Uterus (tissue), 4 donors: ENCODE measurements around the gene CLSTN1. TPM values are rescaled to one million over a fixed set of nuclear protein-coding genes. Genes with fewer than 3 reads are reported as not detected.

Experiments
- DNase-seq, 2 donors: peaks; one replicate each; pipeline ENCODE4 v3.0.0-alpha.2; 2019 to 2020
- H3K27ac ChIP-seq, 2 donors: fragments of 200-600 bp; sonication (generic); 1 replicate in 1 of 2; 2 replicates in 1 of 2; pipeline ENCODE4 v1.5.1; 2016 to 2018
- H3K27me3 ChIP-seq, 2 donors: fragments of 200-600 bp; sonication (generic); one replicate each; pipeline ENCODE4 v1.5.1; 2018 to 2019; ENCODE audit warnings: control low read depth in 1 of 2
- H3K36me3 ChIP-seq, 2 donors: fragments of 200-600 bp; sonication (generic); one replicate each; pipeline ENCODE4 v1.5.1; 2019; ENCODE audit warnings: control low read depth in 1 of 2
- H3K4me1 ChIP-seq, 2 donors: fragments of 200-600 bp; sonication (generic); one replicate each; pipeline ENCODE4 v1.5.1; 2018 to 2019; ENCODE audit warnings: control low read depth in 1 of 2
- H3K4me3 ChIP-seq, 2 donors: fragments of 200-600 bp; sonication (generic); 1 replicate in 1 of 2; 2 replicates in 1 of 2; pipeline ENCODE4 v1.5.1; 2018 to 2019; ENCODE audit warnings: mild to moderate bottlenecking in 1 of 2
- H3K9me3 ChIP-seq, 2 donors: fragments of 200-600 bp; sonication (generic); one replicate each; pipeline ENCODE4 v1.5.1; 2019; ENCODE audit warnings: control low read depth in 1 of 2
- CTCF ChIP-seq, 4 experiments: fragments of 200-600 bp in 2 of 4; fragments of 450-650 bp in 2 of 4; sonication (generic) in 2 of 4; IDR thresholded peaks; one replicate each; pipeline ENCODE4 v1.5.1; 2016 to 2019; ENCODE audit warnings: antibody characterized with exemption in 4 of 4, mild to moderate bottlenecking in 2 of 4, moderate library complexity in 1 of 4
- POLR2A ChIP-seq, 2 donors: fragments of 450-650 bp; IDR thresholded peaks; one replicate each; pipeline ENCODE4 v1.6.1; 2016; ENCODE audit warnings: antibody characterized with exemption in 2 of 2, mild to moderate bottlenecking in 1 of 2, moderate library complexity in 1 of 2
- intact Hi-C: fragments of 100-400 bp; cut with DNase I; formaldehyde crosslinking; loops from one replicate; pipeline ENCODE4 v1.15.1; 2023; ENCODE audit warnings: low total_unique reads
- total RNA-seq, 4 donors: library from RNA; depleted of rRNA in 3 of 4; stranded (reverse); fragments of >200 nt in 3 of 4; gene quantifications; one replicate each; pipeline versions ENCODE4 v1.1.0 to v1.2.4, GENCODE V29; 2014 to 2023
- donor health status: DM: yes; HTN: yes; CAD: no.

Gene CLSTN1
- total RNA-seq, 4 donors from 2014 or later, result 46.8 to 184 (median 94.0) TPM

GRCh38 chr1:9852410-9853248 lies 28.9 kb upstream of the CLSTN1 start:
- Histone ChIP-seq H3K4me1 (no peaks in the 10 kb centered on the region), H3K36me3 (no peaks in the 10 kb centered on the region), H3K27ac (peak overlapping the region; percentile 51 to 68), H3K9me3 (no peaks in the 10 kb centered on the region), H3K27me3 (no peaks in the 10 kb centered on the region), H3K4me3 (no peak overlapping the region)
- peak in 1 of 2 donors; percentile 50 for DNase-seq
- TF ChIP-seq POLR2A (IDR thresholded peaks at IDR 0.05) (no peak), CTCF (IDR thresholded peaks at IDR 0.05) (no peak)
- intact Hi-C loops, result no loop called here

DNA sequence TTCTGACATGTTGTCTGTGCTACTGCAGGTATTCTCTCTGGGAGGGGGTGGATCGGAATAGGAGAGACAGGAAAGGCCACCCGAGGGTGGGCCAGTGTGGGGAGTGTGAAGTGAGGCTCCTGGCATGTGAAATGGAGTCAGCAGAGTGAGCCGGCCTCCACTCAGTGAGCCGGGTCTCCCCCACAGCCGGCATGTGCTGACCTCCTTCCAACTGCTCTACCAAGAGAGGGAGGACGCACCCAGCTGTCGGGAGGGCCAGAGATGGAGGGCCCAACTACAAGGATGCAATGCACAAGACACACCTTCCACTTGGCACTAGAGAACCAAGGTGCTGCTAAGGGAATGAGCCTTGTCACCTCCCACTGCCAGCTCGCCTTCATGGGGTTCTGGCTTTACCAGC lies 28.2 kb upstream of the CLSTN1 start:
- TF ChIP-seq POLR2A (IDR thresholded peaks at IDR 0.05) (no peak), CTCF (IDR thresholded peaks at IDR 0.05) (no peak)
- intact Hi-C loops, result no loop called here
- no peak overlapping the region for H3K4me3 ChIP-seq
- no peaks in the 10 kb centered on the region for H3K27me3 ChIP-seq
- no peaks in the 10 kb centered on the region for H3K36me3 ChIP-seq
- H3K4me1 ChIP-seq, result no peaks in the 10 kb centered on the region
- H3K27ac ChIP-seq, result peak overlapping the region; percentile 51 to 68
- no peaks in the 10 kb centered on the region for H3K9me3 ChIP-seq
- no peak for DNase-seq

DNA sequence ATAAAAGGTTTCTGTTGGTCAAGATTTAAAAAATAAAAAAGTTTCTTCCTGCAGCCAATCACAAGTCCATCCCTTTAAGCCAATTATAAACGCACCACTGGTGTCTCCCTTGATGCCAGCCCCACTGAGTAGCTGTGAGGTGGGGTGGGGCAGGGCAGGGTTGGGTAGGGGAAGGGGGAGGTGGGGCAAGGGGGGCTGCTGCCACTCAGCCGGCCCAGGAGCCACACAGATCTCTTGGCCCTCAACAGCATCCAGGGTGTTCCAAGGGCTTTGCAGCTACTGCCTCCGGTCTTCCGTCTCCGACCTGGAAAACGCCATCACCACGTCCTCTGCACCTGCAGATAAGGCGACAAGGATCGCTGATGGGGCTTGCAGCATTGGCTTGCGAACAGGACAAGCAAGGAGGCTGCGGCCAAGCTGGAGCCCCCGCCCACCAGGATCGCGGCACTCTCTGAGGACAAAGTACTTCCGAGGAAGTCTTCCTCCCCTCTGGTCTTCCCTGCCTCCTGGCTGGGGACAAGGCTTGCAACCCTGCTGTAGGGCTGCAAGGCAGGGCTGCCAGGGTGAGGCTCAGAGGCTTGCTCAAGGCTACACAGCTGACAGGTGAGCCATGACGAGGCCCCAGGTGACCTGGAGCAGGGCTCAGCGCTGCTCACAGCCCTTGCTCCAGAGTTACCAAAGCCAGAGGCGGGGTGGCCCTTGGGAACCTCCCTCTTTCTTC lies 26.8 kb upstream of the CLSTN1 start:
- intact Hi-C loops, result no loop called here
- Histone ChIP-seq H3K9me3 (no peaks in the 10 kb centered on the region), H3K4me3 (no peak overlapping the region), H3K27ac (no peak overlapping the region), H3K4me1 (no peaks in the 10 kb centered on the region), H3K27me3 (no peaks in the 10 kb centered on the region), H3K36me3 (no peaks in the 10 kb centered on the region)
- TF ChIP-seq CTCF (IDR thresholded peaks at IDR 0.05) (no peak), POLR2A (IDR thresholded peaks at IDR 0.05) (no peak)
- no peak for DNase-seq

GRCh38 chr1:9849691-9850441 lies 26.1 kb upstream of the CLSTN1 start:
- no peaks in the 10 kb centered on the region for H3K27me3 ChIP-seq
- intact Hi-C loops, result no loop called here
- H3K4me3 ChIP-seq, result no peak overlapping the region
- H3K9me3 ChIP-seq, result no peaks in the 10 kb centered on the region
- TF ChIP-seq POLR2A (IDR thresholded peaks at IDR 0.05) (no peak), CTCF (IDR thresholded peaks at IDR 0.05) (no peak)
- no peak overlapping the region for H3K27ac ChIP-seq
- no peaks in the 10 kb centered on the region for H3K4me1 ChIP-seq
- H3K36me3 ChIP-seq, result no peaks in the 10 kb centered on the region
- no peak for DNase-seq
